Smooth muscle cell of the brain vasculature (primary cell): ENCODE data around the gene TMEM176B.
"Not testable (repeated sequence)": the region's sequence is repeated elsewhere in the genome, so short reads cannot be mapped to it uniquely, and the experiment has no call there.

ENCODE experiments used
- DNase-seq: peaks from one replicate; pipeline ENCODE4 v3.0.0-alpha.2; 2012; ENCODE audit warnings: low read depth, low spot score

The TMEM176B gene

DNA sequence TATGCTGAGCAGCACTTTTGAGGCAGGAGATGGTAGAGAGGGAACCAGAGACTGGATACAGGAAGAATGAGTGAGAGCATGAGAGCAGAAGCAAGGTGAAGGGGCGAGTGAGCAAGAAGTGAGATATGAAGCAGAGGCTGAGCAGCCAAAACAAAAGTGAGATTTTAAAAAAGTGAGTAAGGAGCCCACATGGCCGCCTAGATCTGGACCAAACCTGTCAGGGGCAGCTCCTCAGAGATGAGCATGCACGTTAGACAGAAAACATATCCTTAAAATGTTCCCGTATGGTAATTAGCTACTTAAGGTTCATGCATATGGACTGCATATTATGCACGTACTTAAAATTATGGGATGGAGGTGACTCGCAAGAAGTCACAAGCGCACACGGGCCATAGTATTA is 22.9 kb upstream of the TMEM176B start:
- DNase-seq = no peak

DNA sequence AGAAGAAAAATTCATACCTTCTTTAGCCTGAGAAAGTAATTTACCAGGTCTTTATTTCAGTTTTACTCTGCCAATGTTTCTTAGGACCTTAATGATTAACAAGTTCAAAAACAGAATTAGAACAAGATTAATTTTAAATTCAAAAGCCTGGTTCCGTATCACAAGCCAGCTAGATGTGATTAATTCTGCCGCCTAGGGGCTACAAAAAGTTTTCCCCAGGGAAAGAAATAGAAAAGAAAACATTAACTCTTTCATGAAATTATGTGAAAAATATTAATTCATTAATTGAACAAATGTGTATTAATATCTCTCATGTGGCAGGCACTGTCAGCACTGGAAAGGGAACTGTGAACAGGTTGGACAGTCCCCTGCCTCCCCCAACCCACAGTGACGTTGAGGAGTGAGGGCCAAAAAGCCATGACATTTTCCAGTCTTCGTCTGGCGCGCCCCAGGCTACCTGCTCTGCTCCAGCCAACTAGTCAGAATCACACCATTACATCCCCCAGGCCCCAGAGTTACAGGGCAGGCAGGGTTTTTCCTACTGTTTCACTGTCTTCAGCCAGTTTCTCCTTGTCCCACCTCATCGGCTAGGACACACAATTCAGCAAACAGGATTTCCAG is 20.5 kb upstream of the TMEM176B start:
- no peak for DNase-seq

DNA sequence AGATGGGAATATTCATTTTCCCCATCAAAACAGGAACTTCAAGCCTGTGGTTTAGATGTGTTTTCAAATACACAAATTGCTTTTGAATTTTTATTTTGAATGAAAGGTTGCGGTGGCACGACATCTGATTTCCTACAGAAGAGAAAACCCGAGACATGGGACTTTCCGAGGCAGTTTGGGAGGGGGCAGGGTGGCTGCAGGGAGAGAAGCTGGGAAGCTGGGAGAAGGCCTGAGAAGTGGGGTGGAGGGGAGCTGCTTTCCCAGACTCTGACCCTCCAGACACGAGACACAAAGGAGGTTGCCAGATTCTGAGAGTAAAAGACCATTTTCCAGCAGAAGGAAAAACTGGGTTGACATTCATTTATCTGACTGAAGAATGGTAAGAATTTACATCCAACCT is 20.0 kb upstream of the TMEM176B start:
- DNase-seq = no peak

DNA sequence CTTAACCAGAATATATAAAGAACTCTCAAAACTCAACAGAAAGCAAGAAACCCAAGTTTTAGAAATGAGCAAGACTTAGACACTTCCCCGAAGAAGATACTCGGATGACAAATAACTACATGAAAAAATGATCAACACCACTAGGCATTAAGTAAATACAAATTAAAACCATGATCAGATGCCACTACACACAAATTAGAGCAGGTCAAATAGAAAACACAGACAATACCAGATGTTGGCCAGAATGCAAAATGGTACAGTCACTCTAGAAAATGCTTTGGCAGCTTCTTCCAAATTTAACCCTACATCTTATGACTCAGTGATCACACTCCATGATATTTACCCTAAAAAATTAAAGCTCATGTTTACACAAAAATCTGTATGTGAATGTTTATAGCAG is 18.8 kb upstream of the TMEM176B start:
- DNase-seq = no peak

GRCh38 chr7:150814328-150815001 is 14.3 kb upstream of the TMEM176B start:
- no peak for DNase-seq

- DNase-seq = not testable (repeated sequence)
These were observed 7.7 kb upstream of the TMEM176B start for GRCh38 chr7:150807616-150808438.

GRCh38 chr7:150806863-150807262 is 6.7 kb upstream of the TMEM176B start:
- no peak for DNase-seq

DNA sequence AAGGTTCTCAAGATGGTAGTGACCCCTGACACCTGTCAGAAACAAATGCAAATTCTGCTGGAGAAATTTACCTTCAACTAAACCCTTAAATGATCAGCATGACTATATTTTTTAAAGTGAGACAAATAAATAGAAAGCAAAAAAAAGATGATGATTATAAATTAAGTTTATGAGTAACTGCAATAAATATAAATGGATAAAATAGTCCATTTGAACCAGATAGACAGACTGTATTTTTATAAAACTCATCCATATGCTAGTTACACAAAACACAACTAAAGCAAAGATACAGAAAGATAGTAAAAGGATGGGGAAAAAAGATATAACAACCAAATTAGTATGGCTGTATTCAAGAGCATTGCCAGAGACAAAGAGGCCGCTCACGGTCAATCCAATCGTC is 6.3 kb upstream of the TMEM176B start:
- no peak for DNase-seq

- DNase-seq = no peak
These were observed 5.7 kb upstream of the TMEM176B start for GRCh38 chr7:150805864-150806263.

- DNase-seq = no peak
These were observed 4.6 kb upstream of the TMEM176B start for GRCh38 chr7:150804802-150805201.

DNA sequence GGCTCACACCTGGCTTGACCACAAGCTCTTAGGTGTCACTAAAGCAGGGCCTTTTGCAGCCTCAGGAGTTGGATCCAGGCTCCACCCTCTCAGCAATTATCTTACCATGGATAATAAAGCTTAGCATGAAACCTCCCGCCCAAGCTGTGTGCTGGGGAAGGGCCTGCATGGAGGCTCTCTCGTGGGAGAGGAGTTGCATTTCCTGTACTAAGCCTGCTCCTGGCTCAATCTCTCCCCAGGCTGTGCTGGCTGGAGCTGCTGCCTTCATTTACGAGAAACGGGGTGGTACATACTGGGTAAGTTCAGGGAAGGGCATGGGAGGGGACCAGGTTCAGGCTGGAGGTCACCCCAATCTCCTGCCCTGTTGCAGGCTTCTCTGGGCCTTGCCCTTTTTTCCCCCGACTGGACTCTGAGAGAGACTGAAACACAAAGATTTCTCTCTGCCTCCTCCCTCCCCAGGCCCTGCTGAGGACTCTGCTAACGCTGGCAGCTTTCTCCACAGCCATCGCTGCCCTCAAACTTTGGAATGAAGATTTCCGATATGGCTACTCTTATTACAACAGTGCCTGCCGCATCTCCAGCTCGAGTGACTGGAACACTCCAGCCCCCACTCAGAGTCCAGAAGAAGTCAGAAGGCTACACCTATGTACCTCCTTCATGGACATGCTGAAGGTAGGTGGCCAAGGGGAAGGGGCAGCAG is 3.1 kb upstream of the TMEM176B start:
- no peak for DNase-seq

GRCh38 chr7:150801946-150802771 is 2.0 kb upstream of the TMEM176B start:
- DNase-seq = no peak

DNA sequence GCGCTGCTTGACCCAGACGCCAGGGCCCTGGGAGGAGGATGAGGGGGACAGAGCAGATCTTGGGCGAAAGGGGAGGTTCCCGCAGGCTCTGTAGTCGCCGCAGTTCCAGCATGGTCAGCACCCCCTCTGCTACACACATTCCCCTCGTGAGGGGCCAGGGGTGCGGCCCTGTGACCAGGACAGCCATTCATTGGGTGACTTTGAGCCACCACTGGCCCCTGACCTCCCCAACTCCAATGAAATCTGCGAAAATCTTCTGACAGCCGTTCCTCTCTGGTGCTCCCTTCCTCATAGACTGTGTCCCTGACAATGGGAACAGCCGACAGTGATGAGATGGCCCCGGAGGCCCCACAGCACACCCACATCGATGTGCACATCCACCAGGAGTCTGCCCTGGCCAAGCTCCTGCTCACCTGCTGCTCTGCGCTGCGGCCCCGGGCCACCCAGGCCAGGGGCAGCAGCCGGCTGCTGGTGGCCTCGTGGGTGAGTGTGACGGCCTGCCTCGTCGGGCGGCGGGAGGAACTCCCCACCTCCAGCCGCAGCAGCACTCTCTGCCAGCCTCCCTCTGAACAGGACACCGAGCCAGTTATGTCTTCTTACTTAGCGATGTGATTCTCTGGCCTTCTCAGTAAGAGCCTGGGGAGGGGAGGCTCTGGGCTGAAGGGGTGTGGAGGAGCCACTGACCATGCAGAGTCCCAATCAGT is 1.2 kb upstream of the TMEM176B start:
- no peak for DNase-seq

DNA sequence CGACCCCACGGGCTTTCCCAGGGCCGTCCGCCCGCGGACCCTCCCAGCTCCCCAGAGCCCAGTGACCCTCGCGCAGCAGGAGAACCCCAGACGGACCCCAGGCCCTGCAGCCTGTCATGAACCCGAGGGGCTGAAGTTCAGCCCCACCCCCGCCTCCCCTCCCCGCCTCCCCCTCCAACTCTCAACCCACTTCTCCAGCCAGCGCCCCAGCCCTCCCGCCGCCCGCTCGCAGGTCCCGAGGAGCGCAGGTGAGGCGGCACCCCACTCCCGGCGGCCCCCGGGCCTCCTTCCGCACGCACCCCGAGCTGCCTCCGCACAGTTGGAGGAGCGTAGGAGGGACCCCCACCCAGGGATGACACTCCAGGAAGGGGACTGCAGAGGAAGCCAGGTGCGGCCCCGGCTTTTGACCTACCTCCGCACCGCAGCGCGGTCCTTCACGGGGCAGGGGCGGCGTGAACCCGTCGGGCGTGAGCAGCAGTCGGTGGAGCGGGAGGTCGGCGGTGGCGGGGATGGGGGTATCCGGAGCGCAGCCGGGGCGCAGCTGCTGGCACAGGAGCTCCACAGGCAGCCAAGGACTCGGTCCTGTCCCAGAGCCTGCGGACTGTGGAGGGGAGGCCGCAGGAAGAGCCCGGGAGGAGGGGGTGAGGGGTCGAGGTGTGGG is 547 bp upstream of the TMEM176B start, which contains the start of gene TMEM176A:
TMEM176A (plus strand) TSS at position 189 of the 661 bp plus-strand sequence. CDS start 782 bp downstream, outside the sequence.
- no peak for DNase-seq

DNA sequence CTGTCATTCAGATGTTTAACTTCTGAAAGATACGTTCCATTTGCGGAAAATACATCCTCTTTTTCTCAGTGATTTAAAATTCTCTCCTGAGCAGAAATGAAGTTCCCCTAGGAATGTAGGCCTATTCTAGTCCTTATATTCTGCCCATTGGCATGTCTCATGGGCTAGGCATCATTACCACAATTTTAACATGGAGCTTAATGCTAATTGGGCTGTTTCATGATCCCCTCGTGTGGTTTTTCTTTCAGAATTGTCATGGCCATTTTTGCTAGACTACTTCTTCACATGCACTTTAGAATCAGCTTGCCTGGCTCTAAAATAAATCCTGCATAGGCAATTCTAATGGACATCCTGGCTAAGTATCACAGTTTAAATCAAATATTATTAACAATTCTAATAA is 1.0 kb downstream of the TMEM176B start:
- no peak for DNase-seq

DNA sequence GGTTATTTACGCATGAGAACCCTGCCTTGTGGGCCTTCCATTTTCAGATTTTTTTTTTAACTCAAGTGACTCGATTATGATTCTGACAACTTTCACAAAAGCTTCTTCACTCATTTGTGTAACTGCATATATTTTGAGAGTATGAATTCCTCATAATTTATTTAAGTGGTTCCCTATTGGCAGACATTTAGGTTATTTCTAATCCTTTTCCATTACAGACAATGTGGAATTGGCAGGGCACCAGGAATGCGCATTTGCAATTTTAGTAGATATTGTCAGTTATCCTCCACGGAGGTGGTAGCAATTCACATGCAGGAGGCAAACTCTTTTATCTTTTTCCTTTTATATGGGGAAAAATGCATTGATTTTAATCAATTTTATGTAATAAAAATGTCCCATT is 2.5 kb downstream of the TMEM176B start:
- no peak for DNase-seq

GRCh38 chr7:150793569-150794238 is 6.5 kb downstream of the TMEM176B start:
- DNase-seq = no peak

DNA sequence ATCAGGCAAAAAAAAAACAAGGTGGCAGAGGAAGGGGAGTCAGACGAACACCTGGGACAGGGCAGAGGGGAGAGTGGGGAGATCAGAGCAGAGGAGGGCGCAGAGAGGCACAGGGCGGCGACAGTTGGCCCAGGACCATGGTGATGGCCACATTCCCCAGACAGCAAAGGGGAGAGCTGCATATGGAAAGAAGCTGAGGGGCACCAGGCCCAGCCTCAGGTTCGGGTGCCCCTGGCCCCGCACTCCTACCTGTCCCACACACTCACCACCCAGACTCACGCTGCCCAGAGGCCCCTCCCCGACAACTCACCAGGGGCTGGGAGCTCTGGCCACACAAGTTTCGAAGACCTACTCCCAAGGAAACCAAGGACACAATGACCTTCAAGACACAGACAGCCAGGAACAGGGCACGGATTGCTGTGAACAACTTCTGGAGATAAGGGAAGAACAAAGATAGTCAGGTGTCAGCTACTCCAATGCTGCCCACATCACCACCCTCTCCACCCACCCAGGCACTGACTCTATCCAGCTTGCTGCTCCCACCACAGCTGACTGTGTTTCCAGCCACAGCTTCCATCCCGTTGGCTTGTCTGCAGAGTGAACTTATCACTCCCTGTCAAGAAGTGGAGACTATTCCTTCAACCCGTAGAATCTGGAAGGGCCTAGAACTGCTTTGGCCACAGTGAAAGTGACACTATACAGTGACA is 8.3 kb downstream of the TMEM176B start:
- DNase-seq = no peak

DNA sequence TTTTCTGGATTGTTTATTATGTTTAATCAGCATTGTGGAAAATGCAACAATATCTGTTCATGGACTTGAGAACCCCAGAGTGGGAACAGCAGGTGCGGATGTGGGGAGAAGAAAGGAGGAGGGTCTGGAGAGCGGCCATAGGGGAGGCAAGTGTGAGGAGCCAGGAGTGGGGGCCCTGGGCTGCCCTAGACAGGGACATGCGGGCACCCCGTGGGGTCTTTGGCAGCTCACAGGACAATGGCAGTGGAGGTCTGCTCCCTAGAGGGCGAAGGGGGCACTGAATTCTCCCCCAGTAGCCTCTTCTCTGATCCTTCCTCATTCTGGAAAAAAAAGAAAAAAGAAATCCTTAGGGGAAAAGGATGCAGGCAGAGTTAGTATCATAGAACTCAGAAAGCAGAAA is 8.9 kb downstream of the TMEM176B start:
- no peak for DNase-seq
